Cerebellar nuclear complex (tissue), 1 donor: ENCODE measurements around the gene CC2D2B.
A peak's percentile ranks its signal among the peaks of the same experiment; 100 is the strongest.
"Not testable (repeated sequence)": the region's sequence is repeated elsewhere in the genome, so short reads cannot be mapped to it uniquely, and the experiment has no call there.

Experiments used
- DNase-seq, 2 experiments: peaks; one replicate each; lab custom pipeline; 2025; lab: John Stamatoyannopoulos, UW

The CC2D2B gene

GRCh38 chr10:95907456-95908253 is at the start of gene CC2D2B:
Gene CC2D2B (plus strand): TSS chr10:95907975. CDS start chr10:95911324, 3,349 bp downstream.
- DNase-seq = peak; percentile 12 to 57

GRCh38 chr10:95860166-95860940 is 47.4 kb upstream of the CC2D2B start:
- DNase-seq = no peak

- DNase-seq = no peak
Observed at GRCh38 chr10:95861386-95861785, 46.4 kb upstream of the CC2D2B start.

GRCh38 chr10:95864906-95865813 is 42.6 kb upstream of the CC2D2B start:
- DNase-seq = no peak

GRCh38 chr10:95865814-95866466 is 41.8 kb upstream of the CC2D2B start:
- DNase-seq = no peak

- DNase-seq = no peak
Observed at GRCh38 chr10:95866467-95866842, 41.3 kb upstream of the CC2D2B start.

GRCh38 chr10:95867866-95868265 is 39.9 kb upstream of the CC2D2B start:
- no peak for DNase-seq

GRCh38 chr10:95872158-95872711 is 35.5 kb upstream of the CC2D2B start:
- DNase-seq = no peak

- no peak for DNase-seq
Observed at GRCh38 chr10:95873139-95873538, 34.6 kb upstream of the CC2D2B start.

GRCh38 chr10:95873651-95874050 is 34.1 kb upstream of the CC2D2B start:
- DNase-seq = no peak

- DNase-seq = not testable (repeated sequence)
Observed at GRCh38 chr10:95874783-95875182, 33.0 kb upstream of the CC2D2B start.

- no peak for DNase-seq
Observed at GRCh38 chr10:95876756-95877155, 31.0 kb upstream of the CC2D2B start.

- DNase-seq = no peak
Observed at GRCh38 chr10:95877881-95878280, 29.9 kb upstream of the CC2D2B start.

GRCh38 chr10:95880704-95881103 is 27.1 kb upstream of the CC2D2B start:
- no peak for DNase-seq

GRCh38 chr10:95881316-95881715 is 26.5 kb upstream of the CC2D2B start:
- DNase-seq = no peak

- no peak for DNase-seq
Observed at GRCh38 chr10:95889830-95890229, 17.9 kb upstream of the CC2D2B start.

GRCh38 chr10:95896071-95896850 is 11.5 kb upstream of the CC2D2B start:
- DNase-seq = no peak

- not testable (repeated sequence) for DNase-seq
Observed at GRCh38 chr10:95905897-95906580, 1.7 kb upstream of the CC2D2B start.

GRCh38 chr10:95906677-95907455 is 909 bp upstream of the CC2D2B start:
- DNase-seq = peak in 1 of 2 experiments; percentile 1
